Renal pelvis (tissue), 4 donors: Measurements from ENCODE around the gene LHPP. TPM values are rescaled to one million over a fixed set of nuclear protein-coding genes. Genes with fewer than 3 reads are reported as not detected.

ENCODE experiments used
- DNase-seq: peaks from one replicate; pipeline ENCODE4 v3.0.0-alpha.2; 2013
- polyA plus RNA-seq, 3 donors: library from polyadenylated mRNA; unstranded; fragments of 120-200 nt; gene quantifications; one replicate each; pipeline ENCODE4 v1.2.1, GENCODE V29; 2013; ENCODE audit not compliant: insufficient read length in 3 of 3

LHPP gene
- polyA plus RNA-seq, 3 donors = 19.6 to 26.3 (median 24.2) TPM

GRCh38 chr10:124516746-124517397 lies 55.2 kb downstream of the LHPP start:
- DNase-seq = no peak

- DNase-seq = no peak
Observed at GRCh38 chr10:124517461-124517860, 55.8 kb downstream of the LHPP start.

- DNase-seq = no peak
Observed at GRCh38 chr10:124517931-124518330, 56.3 kb downstream of the LHPP start.

- DNase-seq = no peak
Observed at GRCh38 chr10:124518366-124518765, 56.7 kb downstream of the LHPP start.

GRCh38 chr10:124520558-124521428 lies 59.2 kb downstream of the LHPP start:
- no peak for DNase-seq

GRCh38 chr10:124521429-124521871 lies 59.8 kb downstream of the LHPP start:
- DNase-seq = no peak

- DNase-seq = no peak
Observed at GRCh38 chr10:124522131-124522932, 60.7 kb downstream of the LHPP start.

- peak; percentile 44 for DNase-seq
Observed at GRCh38 chr10:124522933-124523871, 61.6 kb downstream of the LHPP start.

- DNase-seq = no peak
Observed at GRCh38 chr10:124523901-124524300, 62.3 kb downstream of the LHPP start.

GRCh38 chr10:124524991-124525653 lies 63.5 kb downstream of the LHPP start:
- DNase-seq = no peak

- no peak for DNase-seq
Observed at GRCh38 chr10:124525751-124526600, 64.4 kb downstream of the LHPP start.

GRCh38 chr10:124526621-124527267 lies 65.1 kb downstream of the LHPP start:
- DNase-seq = no peak

- DNase-seq = no peak
Observed at GRCh38 chr10:124527874-124528395, 66.3 kb downstream of the LHPP start.

- no peak for DNase-seq
Observed at GRCh38 chr10:124529661-124530214, 68.1 kb downstream of the LHPP start.

GRCh38 chr10:124530215-124530665 lies 68.6 kb downstream of the LHPP start:
- DNase-seq = peak; percentile 74

GRCh38 chr10:124530816-124531215 lies 69.2 kb downstream of the LHPP start:
- DNase-seq = no peak

GRCh38 chr10:124532106-124532641 lies 70.6 kb downstream of the LHPP start:
- no peak for DNase-seq

- no peak for DNase-seq
Observed at GRCh38 chr10:124532788-124533187, 71.2 kb downstream of the LHPP start.
